ENCODE results near the gene CBX3.

GRCh38 chr7:26245150-26245549 is 43.6 kb downstream of the CBX3 start:
- TF ChIP-seq CTCF (conservative IDR thresholded peaks at IDR 0.05) (no peak), EZH2 (IDR thresholded peaks at IDR 0.05; ENCODE audit: low read depth) (no peak)

Measured in PC-9 (cell line).